Activated naive CD4-positive, alpha-beta T cell treated with anti-CD3 and anti-CD28 coated beads, Interleukin-2, amount 50 U/mL, for 16 hours (primary cell): ENCODE results near the gene GARIN3.
A peak's percentile ranks its signal among the peaks of the same experiment; 100 is the strongest.

Source experiments
- DNase-seq: peaks from one replicate; pipeline ENCODE4 v3.0.0-alpha.2; 2020

Gene GARIN3

GRCh38 chr5:157184117-157184670, 18.1 kb upstream of the GARIN3 start:
- DNase-seq: no peak

- no peak for DNase-seq
Measured at GRCh38 chr5:157182143-157182757, 16.2 kb upstream of the GARIN3 start.

- no peak for DNase-seq
Measured at GRCh38 chr5:157180374-157181264, 14.6 kb upstream of the GARIN3 start, which contains the start of gene ITK. Gene ITK (plus strand): TSS chr5:157180840. CDS start chr5:157180978, 138 bp downstream.

- DNase-seq: no peak
Measured at GRCh38 chr5:157178966-157179365, 12.9 kb upstream of the GARIN3 start.

- no peak for DNase-seq
Measured at GRCh38 chr5:157177953-157178352, 11.9 kb upstream of the GARIN3 start.

GRCh38 chr5:157175071-157175612, 9.1 kb upstream of the GARIN3 start:
- no peak for DNase-seq

- DNase-seq: peak; percentile 92
Measured at GRCh38 chr5:157172403-157172802, 6.3 kb upstream of the GARIN3 start.

- no peak for DNase-seq
Measured at GRCh38 chr5:157168286-157168685, 2.2 kb upstream of the GARIN3 start.

- DNase-seq: no peak
Measured at GRCh38 chr5:157167214-157167621, 1.2 kb upstream of the GARIN3 start.

GRCh38 chr5:157165668-157166067, 396 bp downstream of the GARIN3 start:
- no peak for DNase-seq

- DNase-seq: no peak
Measured at GRCh38 chr5:157165261-157165660, 803 bp downstream of the GARIN3 start.

GRCh38 chr5:157164521-157164920, 1.5 kb downstream of the GARIN3 start:
- DNase-seq: no peak

GRCh38 chr5:157162919-157163510, 3.0 kb downstream of the GARIN3 start:
- no peak for DNase-seq

GRCh38 chr5:157161996-157162395, 4.1 kb downstream of the GARIN3 start:
- DNase-seq: no peak

GRCh38 chr5:157160001-157160400, 6.1 kb downstream of the GARIN3 start:
- no peak for DNase-seq

- DNase-seq: peak; percentile 29
Measured at GRCh38 chr5:157159209-157159751, 6.8 kb downstream of the GARIN3 start.

- DNase-seq: no peak
Measured at GRCh38 chr5:157157293-157157891, 8.7 kb downstream of the GARIN3 start.

- DNase-seq: no peak
Measured at GRCh38 chr5:157155297-157155696, 10.8 kb downstream of the GARIN3 start.

GRCh38 chr5:157150995-157151394, 15.1 kb downstream of the GARIN3 start:
- DNase-seq: no peak

- peak; percentile 77 for DNase-seq
Measured at GRCh38 chr5:157148734-157149615, 17.1 kb downstream of the GARIN3 start.
